Measurements from ENCODE around the gene NFATC1.

DNA sequence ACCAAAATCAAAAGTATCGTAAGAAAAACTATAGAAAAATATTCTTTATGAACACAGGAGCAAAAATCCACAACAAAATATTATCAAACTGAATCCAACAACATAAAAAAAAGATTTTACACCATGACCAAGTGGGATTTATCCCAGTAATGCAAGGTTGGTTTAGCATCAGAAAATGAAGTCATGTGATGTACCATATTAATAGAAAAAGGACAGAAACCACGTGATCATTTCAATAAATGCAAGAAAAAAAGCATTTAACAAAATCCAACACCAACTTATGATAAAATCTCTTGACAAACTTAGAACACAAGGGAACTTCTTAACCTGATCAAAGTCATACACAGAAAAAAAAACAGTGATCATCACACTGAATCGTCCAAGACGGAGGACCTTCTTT, 105.3 kb downstream of the NFATC1 start:
- TF ChIP-seq POLR2A (IDR thresholded peaks at IDR 0.05), result no peak
- TF ChIP-seq, protein P1, sequence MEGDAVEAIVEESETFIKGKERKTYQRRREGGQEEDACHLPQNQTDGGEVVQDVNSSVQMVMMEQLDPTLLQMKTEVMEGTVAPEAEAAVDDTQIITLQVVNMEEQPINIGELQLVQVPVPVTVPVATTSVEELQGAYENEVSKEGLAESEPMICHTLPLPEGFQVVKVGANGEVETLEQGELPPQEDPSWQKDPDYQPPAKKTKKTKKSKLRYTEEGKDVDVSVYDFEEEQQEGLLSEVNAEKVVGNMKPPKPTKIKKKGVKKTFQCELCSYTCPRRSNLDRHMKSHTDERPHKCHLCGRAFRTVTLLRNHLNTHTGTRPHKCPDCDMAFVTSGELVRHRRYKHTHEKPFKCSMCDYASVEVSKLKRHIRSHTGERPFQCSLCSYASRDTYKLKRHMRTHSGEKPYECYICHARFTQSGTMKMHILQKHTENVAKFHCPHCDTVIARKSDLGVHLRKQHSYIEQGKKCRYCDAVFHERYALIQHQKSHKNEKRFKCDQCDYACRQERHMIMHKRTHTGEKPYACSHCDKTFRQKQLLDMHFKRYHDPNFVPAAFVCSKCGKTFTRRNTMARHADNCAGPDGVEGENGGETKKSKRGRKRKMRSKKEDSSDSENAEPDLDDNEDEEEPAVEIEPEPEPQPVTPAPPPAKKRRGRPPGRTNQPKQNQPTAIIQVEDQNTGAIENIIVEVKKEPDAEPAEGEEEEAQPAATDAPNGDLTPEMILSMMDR (IDR thresholded peaks at IDR 0.05), result no peak

All from esophagus squamous epithelium (tissue), 4 donors.